ENCODE measurements around the gene TRIM27.

TRIM27 gene

GRCh38 chr6:28922004-28922820 lies 1.6 kb downstream of the TRIM27 start:
- H3K36me3 ChIP-seq (ENCODE audit: control insufficient read depth in 5 of 5, insufficient read depth in 5 of 5, low read length in 5 of 5), result peaks cover 12 to 37% (median 32%) of the 10 kb centered on the region in 5 donors
- no peaks in the 10 kb centered on the region for H3K9me3 ChIP-seq (ENCODE audit: control insufficient read depth in 5 of 5, low read length in 5 of 5)
- peak overlapping the region; percentile 95 to 100 (median 98) for H3K4me3 ChIP-seq (ENCODE audit: low read depth in 1 of 5, low read length in 5 of 5)
- H3K4me1 ChIP-seq (ENCODE audit: control insufficient read depth in 5 of 5, insufficient read depth in 5 of 5, low read length in 5 of 5), result peaks cover 3 to 41% (median 23%) of the 10 kb centered on the region in 5 donors
- no peaks in the 10 kb centered on the region for H3K27me3 ChIP-seq (ENCODE audit: control insufficient read depth in 5 of 5, insufficient read depth in 4 of 5, low read length in 5 of 5)
- H3K9ac ChIP-seq (ENCODE audit: low read length in 5 of 5), result peak overlapping the region; percentile 77 to 98 (median 88)
- peak overlapping the region; percentile 88 for H3K27ac ChIP-seq (ENCODE audit: low read depth, low read length)

- Histone ChIP-seq H3K9ac (ENCODE audit: low read length in 5 of 5) (no peak overlapping the region), H3K27ac (ENCODE audit: low read depth, low read length) (no peak overlapping the region), H3K4me3 (ENCODE audit: low read depth in 1 of 5, low read length in 5 of 5) (no peak overlapping the region), H3K36me3 (ENCODE audit: control insufficient read depth in 5 of 5, insufficient read depth in 5 of 5, low read length in 5 of 5) (peaks cover 15 to 51% (median 43%) of the 10 kb centered on the region in 5 donors), H3K27me3 (ENCODE audit: control insufficient read depth in 5 of 5, insufficient read depth in 4 of 5, low read length in 5 of 5) (no peaks in the 10 kb centered on the region), H3K4me1 (ENCODE audit: control insufficient read depth in 5 of 5, insufficient read depth in 5 of 5, low read length in 5 of 5) (peaks cover 3 to 41% (median 23%) of the 10 kb centered on the region in 5 donors), H3K9me3 (ENCODE audit: control insufficient read depth in 5 of 5, low read length in 5 of 5) (no peaks in the 10 kb centered on the region)
These were observed 3.5 kb downstream of the TRIM27 start for GRCh38 chr6:28920281-28920680.

- H3K9me3 ChIP-seq (ENCODE audit: control insufficient read depth in 5 of 5, low read length in 5 of 5), result no peaks in the 10 kb centered on the region
- peaks cover 17 to 72% (median 58%) of the 10 kb centered on the region in 5 donors for H3K36me3 ChIP-seq (ENCODE audit: control insufficient read depth in 5 of 5, insufficient read depth in 5 of 5, low read length in 5 of 5)
- H3K4me3 ChIP-seq (ENCODE audit: low read depth in 1 of 5, low read length in 5 of 5), result no peak overlapping the region
- H3K27ac ChIP-seq (ENCODE audit: low read depth, low read length), result no peak overlapping the region
- H3K9ac ChIP-seq (ENCODE audit: low read length in 5 of 5), result no peak overlapping the region
- H3K27me3 ChIP-seq (ENCODE audit: control insufficient read depth in 5 of 5, insufficient read depth in 4 of 5, low read length in 5 of 5), result no peaks in the 10 kb centered on the region
- H3K4me1 ChIP-seq (ENCODE audit: control insufficient read depth in 5 of 5, insufficient read depth in 5 of 5, low read length in 5 of 5), result peaks cover 0 to 14% (median 0%) of the 10 kb centered on the region in 5 donors
These were observed 8.8 kb downstream of the TRIM27 start for GRCh38 chr6:28914941-28915340.

GRCh38 chr6:28910901-28911690 lies 12.7 kb downstream of the TRIM27 start:
- Histone ChIP-seq H3K27ac (ENCODE audit: low read depth, low read length) (no peak overlapping the region), H3K9ac (ENCODE audit: low read length in 5 of 5) (no peak overlapping the region), H3K27me3 (ENCODE audit: control insufficient read depth in 5 of 5, insufficient read depth in 4 of 5, low read length in 5 of 5) (no peaks in the 10 kb centered on the region), H3K9me3 (ENCODE audit: control insufficient read depth in 5 of 5, low read length in 5 of 5) (no peaks in the 10 kb centered on the region), H3K36me3 (ENCODE audit: control insufficient read depth in 5 of 5, insufficient read depth in 5 of 5, low read length in 5 of 5) (peaks cover 24 to 77% (median 61%) of the 10 kb centered on the region in 5 donors), H3K4me1 (ENCODE audit: control insufficient read depth in 5 of 5, insufficient read depth in 5 of 5, low read length in 5 of 5) (no peaks in the 10 kb centered on the region), H3K4me3 (ENCODE audit: low read depth in 1 of 5, low read length in 5 of 5) (no peak overlapping the region)

GRCh38 chr6:28907394-28907793 lies 16.4 kb downstream of the TRIM27 start:
- H3K36me3 ChIP-seq (ENCODE audit: control insufficient read depth in 5 of 5, insufficient read depth in 5 of 5, low read length in 5 of 5), result peaks cover 26 to 94% (median 84%) of the 10 kb centered on the region in 5 donors
- no peak overlapping the region for H3K27ac ChIP-seq (ENCODE audit: low read depth, low read length)
- H3K27me3 ChIP-seq (ENCODE audit: control insufficient read depth in 5 of 5, insufficient read depth in 4 of 5, low read length in 5 of 5), result no peaks in the 10 kb centered on the region
- H3K9me3 ChIP-seq (ENCODE audit: control insufficient read depth in 5 of 5, low read length in 5 of 5), result no peaks in the 10 kb centered on the region
- no peak overlapping the region for H3K9ac ChIP-seq (ENCODE audit: low read length in 5 of 5)
- no peak overlapping the region for H3K4me3 ChIP-seq (ENCODE audit: low read depth in 1 of 5, low read length in 5 of 5)
- H3K4me1 ChIP-seq (ENCODE audit: control insufficient read depth in 5 of 5, insufficient read depth in 5 of 5, low read length in 5 of 5), result no peaks in the 10 kb centered on the region

GRCh38 chr6:28906669-28907068 lies 17.1 kb downstream of the TRIM27 start:
- H3K4me3 ChIP-seq (ENCODE audit: low read depth in 1 of 5, low read length in 5 of 5), result no peak overlapping the region
- no peak overlapping the region for H3K9ac ChIP-seq (ENCODE audit: low read length in 5 of 5)
- peaks cover 28 to 93% (median 84%) of the 10 kb centered on the region in 5 donors for H3K36me3 ChIP-seq (ENCODE audit: control insufficient read depth in 5 of 5, insufficient read depth in 5 of 5, low read length in 5 of 5)
- no peaks in the 10 kb centered on the region for H3K27me3 ChIP-seq (ENCODE audit: control insufficient read depth in 5 of 5, insufficient read depth in 4 of 5, low read length in 5 of 5)
- H3K4me1 ChIP-seq (ENCODE audit: control insufficient read depth in 5 of 5, insufficient read depth in 5 of 5, low read length in 5 of 5), result no peaks in the 10 kb centered on the region
- H3K27ac ChIP-seq (ENCODE audit: low read depth, low read length), result peak overlapping the region; percentile 8
- H3K9me3 ChIP-seq (ENCODE audit: control insufficient read depth in 5 of 5, low read length in 5 of 5), result no peaks in the 10 kb centered on the region

GRCh38 chr6:28903686-28904085 lies 20.1 kb downstream of the TRIM27 start:
- H3K36me3 ChIP-seq (ENCODE audit: control insufficient read depth in 5 of 5, insufficient read depth in 5 of 5, low read length in 5 of 5), result peaks cover 33 to 81% (median 73%) of the 10 kb centered on the region in 5 donors
- no peak overlapping the region for H3K4me3 ChIP-seq (ENCODE audit: low read depth in 1 of 5, low read length in 5 of 5)
- no peaks in the 10 kb centered on the region for H3K4me1 ChIP-seq (ENCODE audit: control insufficient read depth in 5 of 5, insufficient read depth in 5 of 5, low read length in 5 of 5)
- H3K9ac ChIP-seq (ENCODE audit: low read length in 5 of 5), result no peak overlapping the region
- H3K9me3 ChIP-seq (ENCODE audit: control insufficient read depth in 5 of 5, low read length in 5 of 5), result no peaks in the 10 kb centered on the region
- no peak overlapping the region for H3K27ac ChIP-seq (ENCODE audit: low read depth, low read length)
- no peaks in the 10 kb centered on the region for H3K27me3 ChIP-seq (ENCODE audit: control insufficient read depth in 5 of 5, insufficient read depth in 4 of 5, low read length in 5 of 5)

- no peak overlapping the region for H3K4me3 ChIP-seq (ENCODE audit: low read depth in 1 of 5, low read length in 5 of 5)
- H3K9ac ChIP-seq (ENCODE audit: low read length in 5 of 5), result no peak overlapping the region
- no peaks in the 10 kb centered on the region for H3K9me3 ChIP-seq (ENCODE audit: control insufficient read depth in 5 of 5, low read length in 5 of 5)
- H3K36me3 ChIP-seq (ENCODE audit: control insufficient read depth in 5 of 5, insufficient read depth in 5 of 5, low read length in 5 of 5), result peaks cover 28 to 62% (median 55%) of the 10 kb centered on the region in 5 donors
- H3K27me3 ChIP-seq (ENCODE audit: control insufficient read depth in 5 of 5, insufficient read depth in 4 of 5, low read length in 5 of 5), result no peaks in the 10 kb centered on the region
- no peak overlapping the region for H3K27ac ChIP-seq (ENCODE audit: low read depth, low read length)
- H3K4me1 ChIP-seq (ENCODE audit: control insufficient read depth in 5 of 5, insufficient read depth in 5 of 5, low read length in 5 of 5), result peaks cover 0 to 10% (median 8%) of the 10 kb centered on the region in 5 donors
These were observed 22.0 kb downstream of the TRIM27 start for GRCh38 chr6:28901831-28902230.

GRCh38 chr6:28900577-28901256 lies 23.1 kb downstream of the TRIM27 start:
- no peaks in the 10 kb centered on the region for H3K9me3 ChIP-seq (ENCODE audit: control insufficient read depth in 5 of 5, low read length in 5 of 5)
- H3K36me3 ChIP-seq (ENCODE audit: control insufficient read depth in 5 of 5, insufficient read depth in 5 of 5, low read length in 5 of 5), result peaks cover 20 to 52% (median 47%) of the 10 kb centered on the region in 5 donors
- no peak overlapping the region for H3K27ac ChIP-seq (ENCODE audit: low read depth, low read length)
- peaks cover 2 to 10% (median 8%) of the 10 kb centered on the region in 5 donors for H3K4me1 ChIP-seq (ENCODE audit: control insufficient read depth in 5 of 5, insufficient read depth in 5 of 5, low read length in 5 of 5)
- H3K4me3 ChIP-seq (ENCODE audit: low read depth in 1 of 5, low read length in 5 of 5), result no peak overlapping the region
- H3K27me3 ChIP-seq (ENCODE audit: control insufficient read depth in 5 of 5, insufficient read depth in 4 of 5, low read length in 5 of 5), result no peaks in the 10 kb centered on the region
- no peak overlapping the region for H3K9ac ChIP-seq (ENCODE audit: low read length in 5 of 5)

Data from subcutaneous abdominal adipose tissue (tissue), 5 donors.